Astrocyte (in vitro differentiated cells and primary cell): ENCODE measurements around the gene CNOT1. TPM values are rescaled to one million over a fixed set of nuclear protein-coding genes. Genes with fewer than 3 reads are reported as not detected.

Experiments used
- DNase-seq: peaks from one replicate; pipeline ENCODE4 v3.0.0-alpha.2; 2010; ENCODE audit warnings: low read depth
- FAIRE-seq: peaks from 2 replicates; lab custom pipeline; 2011; peaks lifted over from hg19 to GRCh38; lab: Jason Lieb, UNC
- H2AFZ ChIP-seq: 2 replicates; pipeline ENCODE4 v1.6.0; 2012; ENCODE audit warnings: low read depth, low read length, inconsistent platforms
- H3K27ac ChIP-seq: 2 replicates; pipeline ENCODE4 v1.5.1; 2011; ENCODE audit warnings: low read depth, low read length, inconsistent platforms
- H3K27me3 ChIP-seq: 2 replicates; pipeline ENCODE4 v1.6.0; 2011; ENCODE audit warnings: low read length, inconsistent platforms; ENCODE audit not compliant: insufficient read depth
- H3K36me3 ChIP-seq: 2 replicates; pipeline ENCODE4 v1.5.1; 2011; ENCODE audit warnings: low read length, inconsistent platforms; ENCODE audit not compliant: insufficient read depth
- H3K4me1 ChIP-seq: 2 replicates; pipeline ENCODE4 v1.5.1; 2011; ENCODE audit warnings: low read length, inconsistent platforms; ENCODE audit not compliant: insufficient read depth
- H3K4me2 ChIP-seq: 2 replicates; pipeline ENCODE4 v1.6.0; 2012; ENCODE audit warnings: low read length, inconsistent platforms
- H3K4me3 ChIP-seq: 2 replicates; pipeline ENCODE4 v1.5.1; 2011; ENCODE audit warnings: low read depth, mild to moderate bottlenecking, low read length, inconsistent platforms; ENCODE audit not compliant: insufficient read depth
- H3K79me2 ChIP-seq: 2 replicates; pipeline ENCODE4 v1.6.0; 2012; ENCODE audit warnings: mild to moderate bottlenecking, low read length, inconsistent platforms; ENCODE audit not compliant: insufficient read depth
- H3K9ac ChIP-seq: 2 replicates; pipeline ENCODE4 v1.6.0; 2012; ENCODE audit warnings: mild to moderate bottlenecking, low read length, inconsistent platforms
- H3K9me3 ChIP-seq: 2 replicates; pipeline ENCODE4 v1.5.1; 2012; ENCODE audit warnings: low read depth, mild to moderate bottlenecking, low read length, inconsistent platforms; ENCODE audit not compliant: insufficient read depth
- H4K20me1 ChIP-seq: 2 replicates; pipeline ENCODE4 v1.6.0; 2012; ENCODE audit warnings: low read length, inconsistent platforms; ENCODE audit not compliant: insufficient read depth
- H3K27ac Mint-ChIP-seq: one replicate; pipeline ENCODE4 v1.8.0; 2021; ENCODE audit warnings: mild to moderate bottlenecking, mixed read lengths; ENCODE audit not compliant: unreplicated experiment
- H3K27me3 Mint-ChIP-seq: one replicate; pipeline ENCODE4 v1.8.0; 2021; ENCODE audit warnings: low read depth, mixed read lengths; ENCODE audit not compliant: unreplicated experiment
- H3K36me3 Mint-ChIP-seq: one replicate; pipeline ENCODE4 v1.8.0; 2021; ENCODE audit warnings: low read depth, mixed read lengths; ENCODE audit not compliant: unreplicated experiment
- H3K4me1 Mint-ChIP-seq: one replicate; pipeline ENCODE4 v1.8.0; 2021; ENCODE audit warnings: low read depth, mixed read lengths; ENCODE audit not compliant: unreplicated experiment
- H3K4me3 Mint-ChIP-seq: one replicate; pipeline ENCODE4 v1.8.0; 2021; ENCODE audit warnings: mild to moderate bottlenecking, moderate library complexity, mixed read lengths; ENCODE audit not compliant: unreplicated experiment
- H3K9me3 Mint-ChIP-seq: one replicate; pipeline ENCODE4 v1.8.0; 2021; ENCODE audit warnings: mild to moderate bottlenecking, mixed read lengths; ENCODE audit not compliant: unreplicated experiment
- CTCF ChIP-seq: IDR thresholded peaks from 2 replicates; pipeline ENCODE4 v1.5.1; 2011; ENCODE audit warnings: low read depth, mild to moderate bottlenecking, inconsistent platforms, low read length, moderate library complexity; ENCODE audit not compliant: insufficient read depth
- EZH2 ChIP-seq: IDR thresholded peaks from 2 replicates; pipeline ENCODE4 v1.6.1; 2012; ENCODE audit warnings: mild to moderate bottlenecking, low read length, inconsistent platforms; ENCODE audit not compliant: insufficient read depth
- total RNA-seq: library from RNA; stranded (reverse); gene quantifications from 2 replicates; pipeline ENCODE4 v1.2.1, GENCODE V29; 2021

The CNOT1 gene
- total RNA-seq, 1 donor from 2014 or later = 212 TPM

DNA sequence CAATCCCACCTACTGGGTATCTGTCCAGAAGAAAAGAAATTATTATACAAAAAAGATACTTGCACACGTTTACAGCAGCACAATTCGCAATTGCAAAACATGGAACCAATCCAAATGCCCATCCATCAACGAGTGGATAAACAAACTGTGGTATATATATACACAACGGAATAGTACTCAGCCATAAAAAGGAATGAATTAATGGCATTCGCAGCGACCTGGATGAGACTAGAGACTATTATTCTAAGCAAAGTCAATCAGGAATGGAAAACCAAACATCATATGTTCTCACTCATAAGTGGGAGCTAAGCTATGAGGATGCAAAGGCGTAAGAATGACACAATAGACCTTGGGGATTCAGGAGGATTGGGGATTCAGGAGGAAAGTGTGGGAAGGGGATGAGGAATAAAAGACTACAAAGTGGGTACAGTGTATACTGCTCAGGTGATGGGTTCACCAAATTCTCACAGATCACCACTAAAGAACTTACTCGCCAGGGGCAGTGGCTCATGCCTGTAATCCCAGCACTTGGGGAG, 21.0 kb downstream of the CNOT1 start:
- no peak overlapping the region for H3K4me2 ChIP-seq
- Mint-ChIP-seq H3K27ac (no peak overlapping the region), H3K9me3 (no peaks in the 10 kb centered on the region), H3K27me3 (no peaks in the 10 kb centered on the region), H3K4me1 (peaks cover 12% of the 10 kb centered on the region), H3K4me3 (no peak overlapping the region), H3K36me3 (peaks cover 6% of the 10 kb centered on the region)
- FAIRE-seq (no peak), DNase-seq (no peak)
- no peaks in the 10 kb centered on the region for H3K36me3 ChIP-seq
- no peak overlapping the region for H2AFZ ChIP-seq
- H3K27ac ChIP-seq = no peak overlapping the region
- H3K27me3 ChIP-seq = no peaks in the 10 kb centered on the region
- H3K9ac ChIP-seq = no peak overlapping the region
- TF ChIP-seq CTCF (no peak), EZH2 (no peak)
- no peaks in the 10 kb centered on the region for H3K9me3 ChIP-seq
- H3K79me2 ChIP-seq = peaks cover 97% of the 10 kb centered on the region
- H3K4me3 ChIP-seq = no peak overlapping the region
- peaks cover 74% of the 10 kb centered on the region for H4K20me1 ChIP-seq
- H3K4me1 ChIP-seq = peaks cover under 1% of the 10 kb centered on the region

GRCh38 chr16:58605562-58605961, 24.1 kb downstream of the CNOT1 start:
- H3K27me3 ChIP-seq = no peaks in the 10 kb centered on the region
- peaks cover 97% of the 10 kb centered on the region for H3K79me2 ChIP-seq
- no peak overlapping the region for H3K9ac ChIP-seq
- no peaks in the 10 kb centered on the region for H3K36me3 ChIP-seq
- TF ChIP-seq EZH2 (no peak), CTCF (no peak)
- FAIRE-seq (no peak), DNase-seq (no peak)
- no peak overlapping the region for H2AFZ ChIP-seq
- H3K27me3 Mint-ChIP-seq = no peaks in the 10 kb centered on the region
- peaks cover 85% of the 10 kb centered on the region for H4K20me1 ChIP-seq
- no peaks in the 10 kb centered on the region for H3K36me3 Mint-ChIP-seq
- no peak overlapping the region for H3K27ac ChIP-seq
- no peak overlapping the region for H3K4me3 ChIP-seq
- no peaks in the 10 kb centered on the region for H3K9me3 Mint-ChIP-seq
- no peak overlapping the region for H3K27ac Mint-ChIP-seq
- H3K9me3 ChIP-seq = no peaks in the 10 kb centered on the region
- no peak overlapping the region for H3K4me2 ChIP-seq
- no peak overlapping the region for H3K4me3 Mint-ChIP-seq
- H3K4me1 ChIP-seq = peaks cover 8% of the 10 kb centered on the region
- peaks cover 14% of the 10 kb centered on the region for H3K4me1 Mint-ChIP-seq

- Histone ChIP-seq H3K9ac (no peak overlapping the region), H3K4me1 (no peaks in the 10 kb centered on the region), H3K4me3 (no peak overlapping the region), H4K20me1 (peaks cover 49% of the 10 kb centered on the region), H2AFZ (no peak overlapping the region), H3K79me2 (peaks cover 55% of the 10 kb centered on the region), H3K4me2 (no peak overlapping the region), H3K36me3 (peaks cover 48% of the 10 kb centered on the region), H3K27me3 (no peaks in the 10 kb centered on the region), H3K9me3 (no peaks in the 10 kb centered on the region), H3K27ac (no peak overlapping the region)
- Mint-ChIP-seq H3K36me3 (peaks cover 7% of the 10 kb centered on the region), H3K4me3 (no peak overlapping the region), H3K9me3 (no peaks in the 10 kb centered on the region), H3K27ac (peak overlapping the region; percentile 11), H3K4me1 (peaks cover 3% of the 10 kb centered on the region), H3K27me3 (no peaks in the 10 kb centered on the region)
- TF ChIP-seq CTCF (no peak), EZH2 (no peak)
- no peak for FAIRE-seq
- no peak for DNase-seq
Measured at GRCh38 chr16:58591083-58591482, 38.5 kb downstream of the CNOT1 start.
